Lung (tissue), 12 donors: ENCODE results near the gene IQSEC1. TPM values are rescaled to one million over a fixed set of nuclear protein-coding genes. Genes with fewer than 3 reads are reported as not detected.

ENCODE experiments used
- ATAC-seq: fragments of 200-7000 bp; cut with Tn5 transposase; one replicate; pipeline ENCODE4 v1.9.1; 2020; ENCODE audit warnings: moderate number of reproducible peaks; ENCODE audit not compliant: insufficient read depth, low FRiP score
- DNase-seq, 3 donors: peaks; one replicate each; pipeline ENCODE4 v3.0.0-alpha.2; 2013 to 2017
- H3K27ac ChIP-seq, 2 donors: one replicate each; pipeline ENCODE4 v1.5.1; 2013; ENCODE audit warnings: mild to moderate bottlenecking in 2 of 2, moderate library complexity in 2 of 2, control low read depth in 1 of 2, inconsistent platforms in 1 of 2, low read depth in 1 of 2, low read length in 1 of 2
- H3K27me3 ChIP-seq, 3 donors: one replicate each; pipeline ENCODE4 v1.5.1; 2013; ENCODE audit warnings: low read length in 2 of 3; ENCODE audit not compliant: control insufficient read depth in 3 of 3, insufficient read depth in 3 of 3
- H3K36me3 ChIP-seq, 4 donors: one replicate each; pipeline ENCODE4 v1.5.1; 2013; ENCODE audit warnings: low read length in 4 of 4, mild to moderate bottlenecking in 1 of 4, moderate library complexity in 1 of 4; ENCODE audit not compliant: control insufficient read depth in 4 of 4, insufficient read depth in 4 of 4
- H3K4me1 ChIP-seq, 5 donors: one replicate each; pipeline ENCODE4 v1.5.1; 2013; ENCODE audit warnings: low read length in 5 of 5, mild to moderate bottlenecking in 2 of 5, moderate library complexity in 1 of 5; ENCODE audit not compliant: control insufficient read depth in 5 of 5, insufficient read depth in 5 of 5
- H3K4me3 ChIP-seq: one replicate; pipeline ENCODE4 v1.5.1; 2013; ENCODE audit warnings: mild to moderate bottlenecking, control low read depth, moderate library complexity
- H3K9ac ChIP-seq, 2 donors: one replicate each; pipeline ENCODE4 v1.5.1; 2013; ENCODE audit warnings: low read length in 2 of 2, control low read depth in 1 of 2; ENCODE audit not compliant: insufficient read depth in 1 of 2
- H3K9me3 ChIP-seq, 4 donors: one replicate each; pipeline ENCODE4 v1.5.1; 2013; ENCODE audit warnings: low read length in 3 of 4, mild to moderate bottlenecking in 1 of 4, moderate library complexity in 1 of 4; ENCODE audit not compliant: control insufficient read depth in 4 of 4, insufficient read depth in 3 of 4
- WGBS, 2 donors: extraction: QIAGEN DNeasy Blood & Tissue Kit; methylation state at CpG; one replicate each; pipeline ENCODE4 v1.1.7; 2013; 5-methylcytosine and 5-hydroxymethylcytosine counted together
- polyA plus RNA-seq, 2 donors: library from polyadenylated mRNA; stranded (reverse); fragments of 200-250 nt; gene quantifications; one replicate each; pipeline ENCODE4 v1.2.1, GENCODE V29; 2013
- total RNA-seq, 2 donors: library from RNA; depleted of rRNA in 1 of 2; stranded (reverse); fragments of >200 nt in 1 of 2; gene quantifications; one replicate each; pipeline ENCODE4 v1.2.1, GENCODE V29; 2014 to 2021
- TF ChIP-seq, protein P1 (sequence below): IDR thresholded peaks from 2 replicates; pipeline ENCODE4 v1.5.1; 2012; ENCODE audit warnings: mild to moderate bottlenecking; ENCODE audit errors: control extremely low read depth, extremely low read depth
- donor health status: control.
- donor health status: control.
- donor health status: Bipolar disorder and iron deficiency.
- donor health status: healthy.
- donor health status: DM: yes; HTN: yes; CAD: no.

Gene IQSEC1
- total and polyA plus RNA-seq, 4 donors = 13.9 to 69.1 (median 31.1) TPM

DNA sequence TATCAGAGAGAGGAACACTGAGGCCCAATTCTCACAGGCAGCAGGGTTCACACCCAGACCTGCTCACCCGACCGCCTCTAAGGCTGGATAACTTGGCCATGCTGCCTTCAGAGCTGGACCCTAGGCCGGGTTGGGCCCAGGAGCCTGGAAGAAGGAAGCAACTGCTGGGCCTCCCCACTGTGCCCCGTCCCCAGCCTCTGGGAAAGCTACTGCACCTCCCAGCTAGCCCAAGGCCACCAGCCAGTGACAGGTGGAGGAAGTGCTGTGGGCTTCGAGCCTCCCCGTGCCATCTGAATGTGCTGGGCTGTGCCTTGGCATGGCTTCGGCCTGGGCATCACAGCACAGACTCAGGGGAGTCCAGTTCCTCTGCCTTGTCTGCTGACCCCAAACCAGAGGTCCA lies 169.3 kb downstream of the IQSEC1 start:
- no peak for ATAC-seq
- no peak for DNase-seq
- Histone ChIP-seq H3K36me3 (peaks cover 6 to 77% (median 21%) of the 10 kb centered on the region in 4 donors), H3K27me3 (no peaks in the 10 kb centered on the region), H3K27ac (no peak overlapping the region), H3K4me1 (peaks cover 0 to 5% (median 0%) of the 10 kb centered on the region in 5 donors), H3K9me3 (no peaks in the 10 kb centered on the region), H3K4me3 (no peak overlapping the region), H3K9ac (no peak overlapping the region)
- TF ChIP-seq, protein P1, sequence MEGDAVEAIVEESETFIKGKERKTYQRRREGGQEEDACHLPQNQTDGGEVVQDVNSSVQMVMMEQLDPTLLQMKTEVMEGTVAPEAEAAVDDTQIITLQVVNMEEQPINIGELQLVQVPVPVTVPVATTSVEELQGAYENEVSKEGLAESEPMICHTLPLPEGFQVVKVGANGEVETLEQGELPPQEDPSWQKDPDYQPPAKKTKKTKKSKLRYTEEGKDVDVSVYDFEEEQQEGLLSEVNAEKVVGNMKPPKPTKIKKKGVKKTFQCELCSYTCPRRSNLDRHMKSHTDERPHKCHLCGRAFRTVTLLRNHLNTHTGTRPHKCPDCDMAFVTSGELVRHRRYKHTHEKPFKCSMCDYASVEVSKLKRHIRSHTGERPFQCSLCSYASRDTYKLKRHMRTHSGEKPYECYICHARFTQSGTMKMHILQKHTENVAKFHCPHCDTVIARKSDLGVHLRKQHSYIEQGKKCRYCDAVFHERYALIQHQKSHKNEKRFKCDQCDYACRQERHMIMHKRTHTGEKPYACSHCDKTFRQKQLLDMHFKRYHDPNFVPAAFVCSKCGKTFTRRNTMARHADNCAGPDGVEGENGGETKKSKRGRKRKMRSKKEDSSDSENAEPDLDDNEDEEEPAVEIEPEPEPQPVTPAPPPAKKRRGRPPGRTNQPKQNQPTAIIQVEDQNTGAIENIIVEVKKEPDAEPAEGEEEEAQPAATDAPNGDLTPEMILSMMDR = no peak
- WGBS, 2 donors = 89 to 95% methylated on average over 7 of the region's 7 CpGs

DNA sequence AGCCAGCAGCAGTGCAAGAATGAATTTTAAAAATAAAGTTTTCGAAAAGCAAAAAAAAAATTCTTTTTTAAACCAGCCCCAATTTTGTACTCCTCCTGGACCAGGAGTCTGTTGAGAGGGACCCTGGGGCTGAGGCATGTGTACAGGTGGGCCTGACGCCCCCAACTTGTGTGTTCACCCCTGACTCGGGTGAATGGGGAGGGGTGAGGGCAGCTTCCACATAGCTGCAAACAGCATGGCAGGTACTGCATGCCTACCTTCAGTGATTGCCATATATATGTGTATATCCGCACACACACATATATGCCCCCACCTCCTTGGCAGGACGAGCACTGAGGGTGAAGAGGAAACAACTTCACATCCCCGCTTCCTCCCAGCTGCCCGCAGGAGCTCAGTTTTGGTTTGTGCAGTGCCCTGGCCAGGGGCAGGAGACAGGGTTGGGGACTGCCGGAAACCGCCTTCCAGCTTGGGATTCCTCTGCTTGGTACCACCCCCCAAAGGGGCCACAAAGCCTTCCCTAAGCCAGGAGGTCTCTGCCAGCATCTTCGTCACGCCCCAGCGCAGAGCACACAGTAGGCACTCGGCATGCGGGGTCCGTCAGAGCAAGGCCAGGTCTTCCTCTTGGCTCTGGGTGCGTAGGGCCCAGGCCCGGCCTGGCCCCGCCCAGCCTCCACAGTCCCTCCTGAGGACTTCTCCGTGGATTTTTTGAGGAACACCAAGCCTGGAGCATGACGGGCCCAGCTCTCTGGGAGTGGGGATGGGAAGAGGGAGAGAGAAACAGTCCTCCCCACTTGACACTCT lies 170.0 kb downstream of the IQSEC1 start:
- no peak for DNase-seq
- no peaks in the 10 kb centered on the region for H3K9me3 ChIP-seq
- peaks cover 6 to 73% (median 19%) of the 10 kb centered on the region in 4 donors for H3K36me3 ChIP-seq
- WGBS, 2 donors = 37 to 72% methylated on average over 20 of the region's 20 CpGs
- no peak for ATAC-seq
- TF ChIP-seq, protein P1 = no peak
- H3K27me3 ChIP-seq = no peaks in the 10 kb centered on the region
- no peak overlapping the region for H3K27ac ChIP-seq
- peaks cover 0 to 12% (median 0%) of the 10 kb centered on the region in 5 donors for H3K4me1 ChIP-seq
- H3K9ac ChIP-seq = no peak overlapping the region
- H3K4me3 ChIP-seq = no peak overlapping the region

DNA sequence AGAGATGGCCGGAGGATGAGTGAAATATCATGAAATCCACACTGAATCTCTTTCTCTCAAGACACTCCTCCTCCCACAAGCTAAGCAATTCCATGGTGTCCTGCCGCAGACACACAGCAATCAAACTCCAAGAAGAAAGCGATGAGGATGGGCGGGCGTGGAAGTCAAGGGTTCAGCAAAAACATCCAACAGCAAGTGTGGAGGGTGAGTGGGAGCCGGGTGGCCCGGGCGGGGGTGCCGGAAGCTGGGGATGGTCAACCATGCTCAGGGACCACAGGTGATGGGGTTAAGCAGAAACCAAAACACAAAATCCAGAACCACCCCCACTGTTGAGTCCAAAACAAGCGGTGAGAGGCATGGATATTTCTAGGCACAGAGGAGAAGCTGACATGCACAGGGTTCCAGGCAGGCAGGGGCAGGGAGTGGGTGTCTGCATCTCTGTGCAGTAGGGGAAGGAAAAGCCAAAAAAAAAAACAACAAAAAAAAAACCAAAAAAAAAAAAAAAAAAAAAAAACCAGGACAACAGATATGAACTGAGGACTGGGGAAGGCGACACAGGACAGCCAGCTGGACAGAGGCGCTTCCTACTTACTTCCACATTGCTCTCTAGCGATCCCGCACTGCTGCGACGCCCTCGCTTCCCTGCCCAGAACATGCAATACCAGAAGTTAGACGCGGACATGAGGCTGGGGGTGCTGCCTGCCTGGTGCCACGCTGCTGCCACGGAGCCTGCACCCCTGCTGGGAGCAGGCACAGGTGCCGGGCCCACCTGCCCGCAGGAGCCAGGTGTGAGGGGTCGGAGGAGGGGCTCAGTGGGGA lies 170.8 kb downstream of the IQSEC1 start:
- TF ChIP-seq, protein P1 = no peak
- H3K36me3 ChIP-seq = peaks cover 4 to 69% (median 19%) of the 10 kb centered on the region in 4 donors
- 72 to 87% methylated on average over 24 of the region's 24 CpGs for WGBS, 2 donors

More for the DNA sequence above, 170.8 kb downstream of the IQSEC1 start:
- no peak for ATAC-seq
- Histone ChIP-seq H3K9ac (no peak overlapping the region), H3K4me3 (no peak overlapping the region), H3K27me3 (no peaks in the 10 kb centered on the region), H3K4me1 (peaks cover 0 to 17% (median 0%) of the 10 kb centered on the region in 5 donors), H3K27ac (no peak overlapping the region), H3K9me3 (no peaks in the 10 kb centered on the region)
- no peak for DNase-seq
